CD14-positive monocyte (primary cell): ENCODE results near the gene LIX1L. TPM values are rescaled to one million over a fixed set of nuclear protein-coding genes. Genes with fewer than 3 reads are reported as not detected.

Experiments
- DNase-seq, 3 donors: peaks; one replicate each; pipeline ENCODE4 v3.0.0-alpha.2; 2011 to 2022
- H2AFZ ChIP-seq: 2 replicates; pipeline ENCODE4 v1.6.0; 2012; ENCODE audit warnings: mild to moderate bottlenecking, low read depth, low read length, inconsistent platforms; ENCODE audit not compliant: insufficient read depth, poor library complexity, severe bottlenecking
- H3K27ac ChIP-seq, 2 donors: 1 replicate in 1 of 2; 2 replicates in 1 of 2; pipeline ENCODE4 v1.5.1; 2012 to 2013; ENCODE audit warnings: low read length in 2 of 2, control low read depth in 1 of 2, inconsistent platforms in 1 of 2, low read depth in 1 of 2, mild to moderate bottlenecking in 1 of 2
- H3K27me3 ChIP-seq, 2 donors: one replicate each; pipeline versions ENCODE4 v1.6.0 to v1.6.1; 2011 to 2013; ENCODE audit warnings: low read length in 2 of 2; ENCODE audit not compliant: control insufficient read depth in 2 of 2, insufficient read depth in 2 of 2
- H3K36me3 ChIP-seq, 2 donors: replicated peaks in 1 of 2; 1 replicate in 1 of 2; 2 replicates in 1 of 2; pipeline versions ENCODE4 v1.5.1 to v1.6.1; 2012 to 2013; ENCODE audit warnings: low read length in 2 of 2, control low read depth in 1 of 2, inconsistent platforms in 1 of 2, mild to moderate bottlenecking in 1 of 2; ENCODE audit not compliant: insufficient read depth in 2 of 2, control insufficient read depth in 1 of 2
- H3K4me1 ChIP-seq, 2 donors: 1 replicate in 1 of 2; 2 replicates in 1 of 2; pipeline versions ENCODE4 v1.5.1 to v1.6.1; 2012 to 2013; ENCODE audit warnings: low read length in 2 of 2, control low read depth in 1 of 2, inconsistent platforms in 1 of 2, mild to moderate bottlenecking in 1 of 2, moderate library complexity in 1 of 2; ENCODE audit not compliant: insufficient read depth in 2 of 2, control insufficient read depth in 1 of 2
- H3K4me2 ChIP-seq: replicated peaks from 2 replicates; pipeline ENCODE3; 2012; ENCODE audit warnings: low read length, moderate library complexity, mild to moderate bottlenecking; ENCODE audit not compliant: poor library complexity, severe bottlenecking; ENCODE audit errors: extremely low read depth
- H3K4me3 ChIP-seq, 3 experiments: fragments of 200-600 bp in 1 of 3; sonication (generic) in 1 of 3; replicated peaks in 1 of 3; 1 replicate in 2 of 3; 2 replicates in 1 of 3; pipeline ENCODE4 v1.5.1; 2011 to 2013; ENCODE audit warnings: low read length in 3 of 3, mild to moderate bottlenecking in 3 of 3, control low read depth in 2 of 3, low read depth in 2 of 3, inconsistent platforms in 1 of 3, moderate library complexity in 1 of 3
- H3K79me2 ChIP-seq: 2 replicates; pipeline ENCODE4 v1.6.0; 2012; ENCODE audit warnings: mild to moderate bottlenecking, control low read depth, inconsistent platforms, low read length, moderate library complexity; ENCODE audit not compliant: insufficient read depth
- H3K9ac ChIP-seq: 2 replicates; pipeline ENCODE4 v1.6.0; 2017; ENCODE audit warnings: low read length, mild to moderate bottlenecking; ENCODE audit not compliant: insufficient read depth, poor library complexity, severe bottlenecking
- H3K9me3 ChIP-seq, 2 donors: replicated peaks in 1 of 2; 1 replicate in 1 of 2; 2 replicates in 1 of 2; pipeline versions ENCODE4 v1.5.1 to v1.6.1; 2012 to 2013; ENCODE audit warnings: low read length in 2 of 2, control low read depth in 1 of 2; ENCODE audit not compliant: control insufficient read depth in 1 of 2, insufficient read depth in 1 of 2
- H4K20me1 ChIP-seq: 2 replicates; pipeline ENCODE4 v1.6.0; 2012; ENCODE audit warnings: mild to moderate bottlenecking, low read length, control low read depth, moderate library complexity; ENCODE audit not compliant: insufficient read depth
- H3K27ac Mint-ChIP-seq, 7 donors: one replicate each; pipeline ENCODE4 v1.8.0; 2020; ENCODE audit warnings: mild to moderate bottlenecking in 7 of 7, mixed read lengths in 7 of 7, moderate library complexity in 6 of 7, inconsistent platforms in 2 of 7
- H3K27me3 Mint-ChIP-seq, 3 donors: one replicate each; pipeline ENCODE4 v1.8.0; 2021 to 2022; ENCODE audit warnings: low read depth in 3 of 3, mild to moderate bottlenecking in 3 of 3, mixed read lengths in 3 of 3, moderate library complexity in 3 of 3, inconsistent platforms in 1 of 3
- H3K36me3 Mint-ChIP-seq, 2 donors: one replicate each; pipeline ENCODE4 v1.8.0; 2020; ENCODE audit warnings: mixed read lengths in 2 of 2, inconsistent platforms in 1 of 2, mild to moderate bottlenecking in 1 of 2
- H3K4me1 Mint-ChIP-seq: one replicate; pipeline ENCODE4 v1.8.0; 2020; ENCODE audit warnings: mild to moderate bottlenecking, mixed read lengths
- H3K4me3 Mint-ChIP-seq, 2 donors: one replicate each; pipeline ENCODE4 v1.8.0; 2020; ENCODE audit warnings: mild to moderate bottlenecking in 2 of 2, mixed read lengths in 2 of 2, moderate library complexity in 1 of 2
- H3K9me3 Mint-ChIP-seq, 7 donors: one replicate each; pipeline ENCODE4 v1.8.0; 2020 to 2022; ENCODE audit warnings: mixed read lengths in 7 of 7, mild to moderate bottlenecking in 6 of 7, moderate library complexity in 6 of 7, inconsistent platforms in 2 of 7
- CTCF ChIP-seq: fragments of 200-600 bp; IDR thresholded peaks from one replicate; pipeline ENCODE4 v1.8.0; 2022; ENCODE audit warnings: antibody characterized with exemption, mild to moderate bottlenecking
- WGBS: methylation state at CpG from one replicate; pipeline ENCODE4 v1.1.5; 2013; ENCODE audit warnings: missing lambda C conversion rate; ENCODE audit not compliant: insufficient coverage; 5-methylcytosine and 5-hydroxymethylcytosine counted together
- intact Hi-C, 2 donors: fragments of 100-400 bp; cut with micrococcal nuclease; formaldehyde crosslinking; loops; one replicate each; pipeline versions ENCODE4 v1.15.0 to v1.15.1; 2023
- polyA plus RNA-seq, 3 donors: library from polyadenylated mRNA; depleted of rRNA in 1 of 3; unstranded in 2 of 3; stranded (reverse) in 1 of 3; fragments of 300-500 nt in 2 of 3; fragments of >200 nt in 1 of 3; fragmentation: Illumina TruSeq in 2 of 3; gene quantifications; 1 replicate in 2 of 3; 2 replicates in 1 of 3; pipeline ENCODE4 v1.2.3, GENCODE V29; 2012 to 2021

LIX1L gene
- polyA plus RNA-seq, 3 donors: 6.3 to 13.6 (median 8.5) TPM

- Histone ChIP-seq H3K27me3 (no peaks in the 10 kb centered on the region), H3K4me3 (peak overlapping the region; percentile 87 to 100 (median 99)), H3K9me3 (no peaks in the 10 kb centered on the region), H3K4me2 (peak overlapping the region; percentile 97), H3K36me3 (peaks cover 41 to 43% of the 10 kb centered on the region in 2 donors), H2AFZ (no peak overlapping the region), H4K20me1 (peaks cover 54% of the 10 kb centered on the region), H3K79me2 (peaks cover 81% of the 10 kb centered on the region), H3K9ac (peak overlapping the region; percentile 78), H3K4me1 (peaks cover 41 to 61% of the 10 kb centered on the region in 2 donors), H3K27ac (peak overlapping the region; percentile 78 to 84)
- DNase-seq: no peak
- Mint-ChIP-seq H3K4me1 (peaks cover 64% of the 10 kb centered on the region), H3K27me3 (peaks cover 0 to 5% (median 0%) of the 10 kb centered on the region in 3 donors), H3K4me3 (peak overlapping the region; percentile 99 to 100), H3K9me3 (peaks cover 0 to 12% (median 2%) of the 10 kb centered on the region in 7 donors), H3K36me3 (peaks cover 42 to 45% of the 10 kb centered on the region in 2 donors), H3K27ac (peak overlapping the region; percentile 93 to 99 (median 97))
- intact Hi-C loops: loop anchor here (1.0 to 5.0 kb wide), 3 partner anchors 15 to 34 kb away; partner anchors contain the start of genes ANKRD34A (in 1 of the 2) and POLR3GL (in 1 of the 2)
- TF ChIP-seq CTCF: no peak
- WGBS: 0% methylated on average over 1 of the region's 13 CpGs
These were observed 38.2 kb upstream of the LIX1L start for GRCh38 chr1:145995964-145996432.

GRCh38 chr1:145995148-145995881, 37.5 kb upstream of the LIX1L start:
- Mint-ChIP-seq H3K36me3 (peaks cover 42 to 45% of the 10 kb centered on the region in 2 donors), H3K9me3 (peaks cover 0 to 12% (median 2%) of the 10 kb centered on the region in 7 donors), H3K27me3 (peaks cover 0 to 3% (median 0%) of the 10 kb centered on the region in 3 donors), H3K4me1 (peaks cover 69% of the 10 kb centered on the region), H3K27ac (peak overlapping the region; percentile 93 to 99 (median 97)), H3K4me3 (peak overlapping the region; percentile 99 to 100)
- no CpG with 5 or more reads among the region's 8 CpGs for WGBS
- no peak for DNase-seq
- H3K9ac ChIP-seq: peak overlapping the region; percentile 78
- H3K79me2 ChIP-seq: peaks cover 81% of the 10 kb centered on the region
- intact Hi-C loops: loop anchor here in 1 of 2 donors (5.0 kb wide), 1 partner anchor 33 kb away; the partner anchor contains the start of genes ANKRD34A and POLR3GL
- peak overlapping the region; percentile 78 to 84 for H3K27ac ChIP-seq
- no peaks in the 10 kb centered on the region for H3K9me3 ChIP-seq
- peaks cover 61% of the 10 kb centered on the region for H4K20me1 ChIP-seq
- peak overlapping the region; percentile 97 for H3K4me2 ChIP-seq
- H2AFZ ChIP-seq: no peak overlapping the region
- TF ChIP-seq CTCF: no peak
- H3K27me3 ChIP-seq: no peaks in the 10 kb centered on the region
- peaks cover 43 to 56% of the 10 kb centered on the region in 2 donors for H3K4me1 ChIP-seq
- H3K36me3 ChIP-seq: peaks cover 41 to 43% of the 10 kb centered on the region in 2 donors
- peak overlapping the region; percentile 87 to 100 (median 99) for H3K4me3 ChIP-seq
